ENCODE data around the gene LPP.

The LPP gene

GRCh38 chr3:188196232-188196990 lies 42.5 kb downstream of the LPP start:
- DNase-seq (ENCODE audit: low read depth), result no peak

DNA sequence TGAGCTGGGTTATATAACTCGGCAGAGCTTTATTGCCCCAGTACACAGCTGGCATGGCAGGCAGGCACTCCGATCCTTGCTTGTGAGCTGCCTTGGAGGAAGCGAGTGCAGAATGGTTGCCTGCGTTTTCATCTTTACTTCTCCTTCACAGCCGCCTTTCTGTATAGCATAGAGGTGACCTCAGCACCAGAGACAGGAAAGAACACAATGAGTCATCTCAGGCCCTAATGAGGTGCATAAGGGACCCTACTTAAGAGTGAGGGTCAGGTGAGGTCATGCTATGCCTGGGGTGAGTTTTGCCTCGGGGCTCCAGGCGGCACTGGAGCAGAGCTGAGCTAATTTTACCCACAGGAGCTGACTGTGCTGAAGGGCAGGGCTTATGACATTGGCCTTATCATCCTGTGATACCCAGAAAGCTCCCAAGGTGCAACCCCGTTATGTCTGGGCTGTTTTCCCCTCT lies 43.5 kb downstream of the LPP start:
- DNase-seq (ENCODE audit: low read depth), result no peak

GRCh38 chr3:188198001-188198400 lies 44.0 kb downstream of the LPP start:
- no peak for DNase-seq (ENCODE audit: low read depth)

- DNase-seq (ENCODE audit: low read depth), result no peak
Measured at GRCh38 chr3:188198760-188199327, 44.9 kb downstream of the LPP start.

GRCh38 chr3:188199386-188199785 lies 45.4 kb downstream of the LPP start:
- DNase-seq (ENCODE audit: low read depth), result no peak

DNA sequence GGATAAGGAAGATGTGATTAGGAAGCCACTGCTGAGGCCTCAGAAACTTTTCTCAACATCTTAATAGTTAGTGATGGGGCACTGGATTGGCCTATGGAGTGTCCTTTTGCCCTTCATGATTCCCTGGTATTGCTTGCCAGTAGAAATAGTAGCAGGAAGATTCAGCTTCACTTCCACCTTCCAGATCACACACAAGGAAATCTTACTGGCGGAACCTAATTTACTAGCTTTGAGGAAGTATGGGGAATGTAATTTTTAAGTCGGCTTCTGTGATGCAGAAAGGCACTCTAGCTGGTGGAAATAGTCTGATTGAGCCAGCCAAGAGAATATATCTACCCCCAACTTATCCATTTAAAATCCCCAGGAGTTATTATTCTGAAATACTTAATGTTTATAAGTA lies 46.5 kb downstream of the LPP start:
- DNase-seq (ENCODE audit: low read depth), result no peak

DNA sequence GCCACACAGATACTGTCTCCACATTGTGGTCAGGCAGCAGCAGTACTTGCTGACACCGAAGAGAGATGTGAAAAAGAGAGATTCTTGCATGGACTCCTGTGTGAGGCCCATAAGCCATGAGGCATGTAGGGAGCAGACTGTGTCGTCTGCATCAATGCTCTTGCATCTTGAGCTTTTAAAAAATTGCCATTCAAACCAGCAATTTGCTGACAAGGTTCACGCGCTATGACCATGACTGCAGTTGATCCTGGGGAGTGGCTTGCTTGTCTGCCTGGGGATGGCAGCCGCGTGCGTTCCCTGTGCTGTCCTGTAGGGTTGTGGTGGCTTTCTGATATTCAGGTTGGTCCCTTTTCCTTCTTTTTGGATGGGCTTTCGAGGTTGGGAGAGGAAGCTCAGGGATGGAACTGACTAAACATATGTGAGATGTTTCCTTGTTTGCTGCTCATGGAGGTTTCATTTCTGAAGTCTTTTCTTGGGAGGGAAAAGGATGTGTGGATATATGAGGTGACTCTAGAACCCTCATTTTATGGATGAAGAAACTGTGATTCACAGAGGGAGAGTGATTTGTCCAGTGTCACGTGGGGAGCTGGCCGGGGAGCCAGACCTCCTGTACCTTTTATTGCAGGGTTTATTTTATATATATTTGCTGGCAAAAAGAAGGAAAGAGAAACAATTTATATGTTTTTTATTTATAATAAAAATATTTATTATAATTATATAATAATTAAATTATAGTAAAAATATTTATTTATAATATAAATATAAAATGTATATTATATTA lies 48.6 kb downstream of the LPP start:
- no peak for DNase-seq (ENCODE audit: low read depth)

GRCh38 chr3:188204526-188204925 lies 50.6 kb downstream of the LPP start:
- DNase-seq (ENCODE audit: low read depth), result no peak

GRCh38 chr3:188205992-188206416 lies 52.0 kb downstream of the LPP start:
- no peak for DNase-seq (ENCODE audit: low read depth)

DNA sequence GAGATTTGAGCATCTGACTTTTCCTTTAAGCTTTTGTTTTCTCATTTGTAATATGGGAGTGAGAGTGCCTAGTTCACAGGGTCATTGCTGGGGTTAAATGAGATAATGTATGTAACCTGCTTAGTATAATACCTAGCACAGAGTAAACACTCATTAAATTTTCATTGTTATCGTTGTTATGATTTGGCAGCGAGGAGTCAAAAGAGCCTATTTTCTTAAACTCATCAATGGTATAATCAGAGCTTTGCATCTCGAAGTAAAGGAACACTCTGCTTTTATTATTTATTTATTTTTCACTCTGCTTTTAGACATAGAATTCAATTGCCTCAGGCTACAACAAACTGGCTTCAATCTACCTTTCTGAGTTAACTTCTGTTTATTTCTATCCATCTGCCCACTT lies 52.8 kb downstream of the LPP start:
- no peak for DNase-seq (ENCODE audit: low read depth)

- no peak for DNase-seq (ENCODE audit: low read depth)
Measured at GRCh38 chr3:188207941-188208515, 54.1 kb downstream of the LPP start.

DNA sequence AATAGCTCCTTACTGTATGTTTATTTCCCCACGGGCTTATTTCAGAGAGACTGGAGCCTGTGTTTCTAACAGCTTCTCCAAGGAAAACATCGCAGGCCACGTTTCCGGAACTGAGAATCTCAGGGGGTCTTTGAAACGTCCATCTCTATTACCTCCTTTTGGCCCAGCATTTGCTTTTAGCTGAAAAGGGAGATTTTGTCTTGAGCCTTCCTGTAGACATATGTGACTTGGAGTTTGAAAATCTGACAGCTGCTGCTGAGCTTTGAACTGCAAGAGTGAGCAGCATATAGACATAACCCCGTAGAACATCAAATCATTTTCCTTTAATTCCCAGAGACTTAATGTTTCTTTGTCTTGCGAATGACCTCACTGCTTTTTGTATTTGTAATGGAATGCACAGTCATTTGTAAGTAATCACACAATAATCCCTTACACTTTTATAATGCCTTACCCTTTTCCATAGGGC lies 54.6 kb downstream of the LPP start:
- DNase-seq (ENCODE audit: low read depth), result no peak

- DNase-seq (ENCODE audit: low read depth), result no peak
Measured at GRCh38 chr3:188209034-188209433, 55.1 kb downstream of the LPP start.

GRCh38 chr3:188209740-188210139 lies 55.8 kb downstream of the LPP start:
- no peak for DNase-seq (ENCODE audit: low read depth)

DNA sequence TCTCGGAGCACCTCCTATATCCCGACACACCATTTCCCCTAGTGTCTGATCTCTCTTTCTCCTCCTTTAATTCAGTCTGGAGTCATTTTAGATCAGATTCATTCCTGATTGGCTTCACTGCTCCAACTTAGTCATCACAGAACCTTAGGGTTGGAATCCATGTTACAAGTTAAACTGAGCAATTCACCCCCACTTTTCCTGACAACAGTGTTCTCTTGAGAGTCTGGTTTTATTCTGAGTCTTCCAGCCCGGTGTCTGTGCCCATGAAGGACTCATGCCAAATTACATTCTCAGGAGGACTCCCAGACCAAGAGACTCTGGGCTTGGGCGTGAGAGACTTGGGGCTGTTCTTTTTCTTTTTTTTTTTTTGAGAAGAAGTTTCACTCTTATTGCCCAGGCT lies 57.5 kb downstream of the LPP start:
- DNase-seq (ENCODE audit: low read depth), result no peak

DNA sequence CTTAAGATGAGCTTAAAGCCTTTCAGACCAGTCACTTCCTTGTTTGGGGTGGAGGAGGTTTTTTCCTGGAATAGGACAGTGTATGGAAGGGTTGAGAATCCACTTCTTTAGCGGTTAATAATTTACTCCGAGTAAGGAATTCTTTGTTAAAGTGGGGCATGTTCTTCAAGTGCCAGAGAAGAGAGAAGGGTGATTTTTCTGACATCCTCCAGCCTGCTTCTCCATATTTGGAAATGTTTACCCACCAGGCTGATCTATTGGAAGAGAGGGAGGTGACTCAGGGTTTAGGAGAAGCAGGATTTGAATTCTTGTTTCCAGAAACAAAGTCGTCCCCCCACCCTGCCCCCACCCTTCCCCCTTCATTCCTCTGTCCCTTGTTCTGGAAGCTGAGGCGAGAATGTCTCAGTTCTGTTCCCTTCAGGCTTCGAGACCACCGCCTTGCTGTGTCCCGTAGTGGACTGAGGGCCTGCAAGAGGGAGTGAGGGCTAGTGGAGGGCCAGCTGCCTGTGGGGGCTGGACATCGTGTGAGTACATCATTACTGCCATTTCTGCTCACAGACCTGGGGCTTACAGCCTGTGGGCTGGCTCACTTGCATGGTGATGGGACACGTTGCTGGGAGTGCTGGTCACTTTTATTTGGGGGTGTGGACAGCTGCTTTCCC lies 58.5 kb downstream of the LPP start:
- no peak for DNase-seq (ENCODE audit: low read depth)

GRCh38 chr3:188214442-188214841 lies 60.5 kb downstream of the LPP start:
- DNase-seq (ENCODE audit: low read depth), result no peak

DNA sequence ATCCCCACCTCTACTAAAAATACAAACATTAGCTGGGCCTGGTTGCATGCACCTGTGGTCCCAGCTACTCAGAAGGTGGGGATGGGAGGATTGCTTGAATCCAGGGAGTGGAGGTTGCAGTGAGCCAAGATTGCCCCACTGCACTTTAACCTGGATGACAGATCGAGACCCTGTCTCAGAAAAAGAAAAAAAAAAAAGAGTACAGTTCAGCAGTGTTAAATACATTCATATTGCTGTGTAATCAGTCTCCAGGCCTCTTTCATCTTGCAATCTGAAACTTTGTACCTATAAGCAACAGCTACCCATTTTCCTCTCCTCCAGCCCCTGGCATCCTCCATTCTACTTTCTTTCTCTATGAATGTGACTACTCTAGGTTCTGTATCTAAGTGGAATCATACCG lies 61.2 kb downstream of the LPP start:
- no peak for DNase-seq (ENCODE audit: low read depth)

GRCh38 chr3:188217011-188217463 lies 63.1 kb downstream of the LPP start:
- DNase-seq (ENCODE audit: low read depth), result no peak

DNA sequence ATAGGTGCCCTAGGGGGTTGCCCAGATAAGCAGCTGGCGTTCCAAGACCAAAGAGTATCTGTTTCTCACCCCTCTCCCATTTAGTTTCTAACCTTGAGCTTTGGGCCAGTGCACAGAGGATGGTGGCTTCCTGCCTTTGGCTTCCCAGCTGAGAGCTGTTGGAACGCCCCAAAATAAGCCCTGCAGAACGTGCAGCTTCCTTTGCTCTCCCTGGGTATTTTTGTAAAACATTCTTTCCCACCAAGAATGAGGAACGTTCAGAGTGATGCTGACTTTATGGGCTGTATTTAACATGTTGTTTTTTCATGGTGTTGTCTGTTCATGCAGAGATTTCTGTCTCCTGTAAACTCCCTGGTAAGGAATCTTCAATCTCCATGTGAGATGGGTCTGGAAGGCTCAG lies 63.8 kb downstream of the LPP start:
- no peak for DNase-seq (ENCODE audit: low read depth)

- no peak for DNase-seq (ENCODE audit: low read depth)
Measured at GRCh38 chr3:188218603-188219002, 64.6 kb downstream of the LPP start.

DNA sequence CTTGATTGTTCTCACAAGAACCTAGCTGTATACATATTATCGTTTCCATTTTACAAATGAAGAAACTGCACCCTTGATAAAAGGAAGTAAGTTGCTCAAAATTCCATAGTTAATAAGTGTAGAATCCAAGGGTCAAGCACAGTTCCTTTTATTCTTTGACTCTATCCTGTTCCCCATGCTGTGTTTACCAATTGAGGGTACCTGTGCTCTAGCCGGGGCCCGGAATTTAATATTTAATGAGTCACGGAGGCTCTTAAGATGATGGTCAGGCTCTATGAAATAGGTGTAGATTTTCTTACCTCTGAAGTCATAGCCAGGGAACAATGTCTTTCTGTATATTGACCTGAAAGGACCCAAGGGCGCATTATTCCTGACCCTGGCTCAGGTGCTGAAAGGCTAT lies 65.2 kb downstream of the LPP start:
- DNase-seq (ENCODE audit: low read depth), result no peak

Data from GM04504 (cell line).